HEK293T (cell line): ENCODE data around the gene HLA-E.
"Not testable (repeated sequence)": the region's sequence is repeated elsewhere in the genome, so short reads cannot be mapped to it uniquely, and the experiment has no call there.

Experiments used
- CTCF ChIA-PET: fragments of 350-600 bp; formaldehyde crosslinking; extraction: SDS; loops from one replicate; lab custom pipeline; 2021; ENCODE audit warnings: antibody characterized with exemption, inconsistent platforms; lab: Yijun Ruan, JAX
- POLR2A ChIA-PET: fragments of 350-600 bp; formaldehyde crosslinking; extraction: SDS; loops from one replicate; lab custom pipeline; 2020; ENCODE audit warnings: antibody characterized with exemption, inconsistent platforms; lab: Yijun Ruan, JAX
- DNase-seq: peaks from one replicate; pipeline ENCODE4 v3.0.0; 2012; ENCODE audit warnings: mixed read lengths; ENCODE audit errors: extremely low spot score
- ARNT ChIP-seq: fragments of 450-650 bp; IDR thresholded peaks from 2 replicates; pipeline ENCODE4 v1.6.1; 2017; ENCODE audit warnings: mild to moderate bottlenecking
- BHLHE40 ChIP-seq: fragments of 450-650 bp; IDR thresholded peaks from 2 replicates; pipeline ENCODE4 v1.6.1; 2016; ENCODE audit warnings: mild to moderate bottlenecking, moderate library complexity, borderline replicate concordance
- CTBP1 ChIP-seq: fragments of 450-650 bp; IDR thresholded peaks from 2 replicates; pipeline ENCODE4 v1.6.1; 2016; ENCODE audit warnings: borderline replicate concordance
- ELF4 ChIP-seq: fragments of 450-650 bp; IDR thresholded peaks from 2 replicates; pipeline ENCODE4 v1.6.1; 2017; ENCODE audit warnings: antibody characterized with exemption
- FOXA1 ChIP-seq: fragments of 450-650 bp; IDR thresholded peaks from 2 replicates; pipeline ENCODE4 v1.6.1; 2016; ENCODE audit warnings: mild to moderate bottlenecking
- FOXK2 ChIP-seq: fragments of 450-650 bp; IDR thresholded peaks from 2 replicates; pipeline ENCODE4 v1.6.1; 2016; ENCODE audit warnings: mild to moderate bottlenecking
- FOXM1 ChIP-seq: fragments of 450-650 bp; IDR thresholded peaks from 2 replicates; pipeline ENCODE4 v1.6.1; 2017; ENCODE audit warnings: mild to moderate bottlenecking, borderline replicate concordance
- HDGF ChIP-seq: fragments of 450-650 bp; IDR thresholded peaks from 2 replicates; pipeline ENCODE4 v1.6.1; 2017; ENCODE audit warnings: antibody characterized with exemption, borderline replicate concordance
- L3MBTL2 ChIP-seq: fragments of 450-650 bp; conservative IDR thresholded peaks from 2 replicates; pipeline ENCODE4 v1.6.1; 2016; ENCODE audit warnings: mild to moderate bottlenecking
- LEF1 ChIP-seq: fragments of 450-650 bp; IDR thresholded peaks from 2 replicates; pipeline ENCODE4 v1.6.1; 2017; ENCODE audit warnings: mild to moderate bottlenecking, borderline replicate concordance
- NFRKB ChIP-seq: fragments of 450-650 bp; IDR thresholded peaks from 2 replicates; pipeline ENCODE4 v1.6.1; 2016; ENCODE audit warnings: mild to moderate bottlenecking, moderate library complexity
- SP1 ChIP-seq: fragments of 450-650 bp; IDR thresholded peaks from 2 replicates; pipeline ENCODE4 v1.6.1; 2017
- SUZ12 ChIP-seq: fragments of 450-650 bp; IDR thresholded peaks from 2 replicates; pipeline ENCODE4 v1.6.1; 2016; ENCODE audit warnings: mild to moderate bottlenecking
- TARDBP ChIP-seq: fragments of 450-650 bp; IDR thresholded peaks from 2 replicates; pipeline ENCODE4 v1.6.1; 2016
- ZNF384 ChIP-seq: fragments of 450-650 bp; IDR thresholded peaks from 2 replicates; pipeline ENCODE4 v1.6.1; 2016
- TF ChIP-seq, protein P1 (sequence below): fragments of 450-650 bp; IDR thresholded peaks from 2 replicates; pipeline ENCODE4 v1.6.1; 2016

The HLA-E gene

GRCh38 chr6:30470968-30471367, 18.3 kb upstream of the HLA-E start:
- CTCF ChIA-PET = interaction anchor here (0.6 to 0.9 kb wide), 2 partner anchors 18 to 374 kb away, joined by 3 to 4 read pairs; no protein-coding TSS in a partner anchor

DNA sequence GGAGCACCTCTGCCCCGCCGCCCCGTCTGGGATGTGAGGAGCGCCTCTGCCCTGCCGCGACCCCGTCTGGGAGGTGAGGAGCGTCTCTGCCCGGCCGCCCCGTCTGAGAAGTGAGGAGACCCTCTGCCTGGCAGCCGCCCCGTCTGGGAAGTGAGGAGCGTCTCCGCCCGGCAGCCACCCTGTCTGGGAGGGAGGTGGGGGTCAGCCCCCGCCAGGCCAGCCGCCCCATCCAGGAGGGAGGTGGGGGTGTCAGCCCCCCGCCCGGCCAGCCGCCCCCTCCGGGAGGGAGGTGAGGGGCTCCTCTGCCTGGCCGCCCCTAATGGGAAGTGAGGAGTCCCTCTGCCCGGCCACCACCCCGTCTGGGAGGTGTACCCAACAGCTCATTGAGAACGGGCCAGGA, 14.2 kb upstream of the HLA-E start:
- POLR2A ChIA-PET, DNase-seq, CTCF ChIA-PET: not testable (repeated sequence)

More at GRCh38 chr6:30470968-30471367, 18.3 kb upstream of the HLA-E start:
- POLR2A ChIA-PET = no interaction called here
- no peak for DNase-seq
- TF ChIP-seq FOXM1 = no peak
- TF ChIP-seq ARNT = no peak
- TF ChIP-seq CTBP1 = no peak
- no peak for TF ChIP-seq LEF1
- TF ChIP-seq TARDBP = no peak
- TF ChIP-seq, protein P1, sequence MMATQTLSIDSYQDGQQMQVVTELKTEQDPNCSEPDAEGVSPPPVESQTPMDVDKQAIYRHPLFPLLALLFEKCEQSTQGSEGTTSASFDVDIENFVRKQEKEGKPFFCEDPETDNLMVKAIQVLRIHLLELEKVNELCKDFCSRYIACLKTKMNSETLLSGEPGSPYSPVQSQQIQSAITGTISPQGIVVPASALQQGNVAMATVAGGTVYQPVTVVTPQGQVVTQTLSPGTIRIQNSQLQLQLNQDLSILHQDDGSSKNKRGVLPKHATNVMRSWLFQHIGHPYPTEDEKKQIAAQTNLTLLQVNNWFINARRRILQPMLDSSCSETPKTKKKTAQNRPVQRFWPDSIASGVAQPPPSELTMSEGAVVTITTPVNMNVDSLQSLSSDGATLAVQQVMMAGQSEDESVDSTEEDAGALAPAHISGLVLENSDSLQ = no peak
- no peak for TF ChIP-seq ELF4
- no peak for TF ChIP-seq SUZ12
- no peak for TF ChIP-seq ZNF384
- TF ChIP-seq FOXK2 = no peak
- TF ChIP-seq L3MBTL2 = no peak
- TF ChIP-seq FOXA1 = no peak
- no peak for TF ChIP-seq SP1
- TF ChIP-seq BHLHE40 = no peak
- TF ChIP-seq NFRKB = no peak
- no peak for TF ChIP-seq HDGF

DNA sequence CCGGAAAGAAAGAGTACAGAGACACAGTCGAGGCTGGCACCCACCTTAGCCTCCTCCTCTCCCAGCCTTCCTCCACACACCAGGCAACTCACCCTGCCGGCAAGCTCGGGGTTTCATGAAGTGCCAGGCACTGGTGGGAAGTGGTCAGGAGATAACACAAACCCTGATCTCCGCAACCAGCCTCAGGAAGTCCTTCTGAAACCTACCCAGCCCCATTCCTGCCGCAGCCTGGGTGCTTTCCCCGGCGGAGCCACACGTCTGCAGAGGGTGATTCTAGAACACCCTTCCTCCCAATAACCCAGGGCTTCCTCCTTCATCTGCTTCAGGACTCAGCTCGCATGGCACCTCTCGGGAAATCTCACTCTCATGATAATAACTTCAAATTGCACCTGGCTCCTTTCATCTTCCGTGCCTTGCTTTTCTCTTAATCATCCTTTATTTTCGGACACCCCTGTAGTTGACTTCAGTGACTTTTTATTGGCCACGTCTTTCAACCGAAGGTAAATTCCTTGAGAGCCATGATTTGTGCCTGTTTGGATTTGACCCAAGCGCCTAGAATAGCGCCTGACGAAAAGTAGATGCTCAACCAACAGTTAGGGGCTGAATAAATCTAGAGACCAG, 8.7 kb upstream of the HLA-E start:
- ChIA-PET CTCF (interaction anchor here (0.6 to 2.9 kb wide), 6 partner anchors 9 to 118 kb away, joined by 3 to 35 read pairs (median 4); no protein-coding TSS in a partner anchor), POLR2A (interaction anchor here (1.0 kb wide), 1 partner anchor 17 kb away, joined by 3 read pairs; no protein-coding TSS in a partner anchor)
- no peak for TF ChIP-seq SUZ12
- TF ChIP-seq BHLHE40 = no peak
- no peak for DNase-seq

- POLR2A ChIA-PET = interaction anchor here (0.5 to 1.0 kb wide), 2 partner anchors 192 to 732 kb away, joined by 3 read pairs; partner anchors contain the start of gene DHX16
- TF ChIP-seq ARNT (no peak), SUZ12 (no peak), BHLHE40 (no peak), FOXM1 (no peak), LEF1 (no peak), NFRKB (no peak), ELF4 (no peak), SP1 (no peak), ZNF384 (no peak), L3MBTL2 (no peak), CTBP1 (no peak), FOXK2 (no peak), HDGF (no peak), TARDBP (no peak)
- TF ChIP-seq, protein P1 = no peak
- no peak for DNase-seq
- CTCF ChIA-PET = interaction anchor here (0.6 to 2.9 kb wide), 14 partner anchors 23 to 249 kb away, joined by 3 to 35 read pairs (median 4); no protein-coding TSS in a partner anchor
Measured at GRCh38 chr6:30481211-30481964, 7.9 kb upstream of the HLA-E start.

GRCh38 chr6:30481965-30482644, 7.2 kb upstream of the HLA-E start:
- peak; percentile 83 for DNase-seq
- ChIA-PET CTCF (interaction anchor here (0.5 to 2.9 kb wide), 18 partner anchors 12 to 605 kb away, joined by 3 to 35 read pairs (median 3); partner anchors contain the start of gene DHX16), POLR2A (interaction anchor here (0.5 to 1.0 kb wide), 3 partner anchors 63 to 733 kb away, joined by 3 to 4 read pairs (median 3); partner anchors contain the start of gene DHX16)

DNA sequence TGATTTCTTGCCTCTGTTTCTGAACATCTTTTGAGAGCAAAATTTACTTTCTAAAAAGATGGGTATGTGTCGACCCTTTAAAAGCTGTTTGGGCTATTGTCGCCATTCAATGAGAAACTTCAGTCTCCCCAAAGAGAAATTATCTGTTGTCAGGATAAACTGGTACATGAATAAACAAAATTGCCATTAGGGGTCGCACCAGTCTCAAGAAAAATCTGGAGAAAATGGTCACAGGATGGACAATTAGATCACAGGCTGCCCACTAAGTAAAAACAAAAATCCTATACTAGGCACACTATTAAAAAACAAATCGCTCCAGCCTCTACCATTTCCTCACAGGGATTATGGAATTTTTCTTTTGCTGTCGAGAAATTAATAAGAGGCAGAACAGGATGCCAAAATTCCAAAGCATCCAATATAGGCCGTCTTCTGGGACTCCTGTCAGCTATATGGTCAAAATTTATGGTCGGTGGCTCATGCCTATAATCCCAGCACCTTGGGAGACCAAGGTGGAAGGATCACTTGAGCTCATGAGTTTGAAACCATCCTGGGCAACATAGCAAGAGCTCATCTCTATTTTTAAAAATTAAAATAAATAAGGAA, 5.5 kb upstream of the HLA-E start:
- no peak for DNase-seq
- POLR2A ChIA-PET = interaction anchor here (1.0 to 1.5 kb wide), 2 partner anchors 87 to 132 kb away, joined by 3 read pairs; partner anchors contain the start of gene ABCF1
- TF ChIP-seq, protein P1 = peak; percentile 51; the same call in 1 of the 2 replicates
- TF ChIP-seq CTBP1 = no peak
- CTCF ChIA-PET = interaction anchor here (0.7 to 2.5 kb wide), 10 partner anchors 10 to 188 kb away, joined by 3 to 14 read pairs (median 4); no protein-coding TSS in a partner anchor
